Adrenal gland (tissue), 12 donors: ENCODE measurements around the gene CCDC180. TPM values are rescaled to one million over a fixed set of nuclear protein-coding genes. Genes with fewer than 3 reads are reported as not detected.

Source experiments
- DNase-seq, 7 donors: peaks; one replicate each; pipeline ENCODE4 v3.0.0-alpha.2; 2019 to 2020
- H3K27ac ChIP-seq, 5 donors: fragments of 200-600 bp; sonication (generic) in 4 of 5; 1 replicate in 3 of 5; 2 replicates in 2 of 5; pipeline versions ENCODE4 v1.5.1 to v1.8.0; 2016 to 2020; ENCODE audit warnings: mild to moderate bottlenecking in 1 of 5
- H3K27me3 ChIP-seq: fragments of 200-600 bp; 2 replicates; pipeline ENCODE4 v1.8.0; 2021
- H3K36me3 ChIP-seq, 2 donors: fragments of 200-600 bp; replicated peaks in 1 of 2; 1 replicate in 1 of 2; 2 replicates in 1 of 2; pipeline versions ENCODE4 v1.5.1 to v1.8.0; 2018 to 2022
- H3K4me1 ChIP-seq, 2 donors: fragments of 200-600 bp; replicated peaks in 1 of 2; 1 replicate in 1 of 2; 2 replicates in 1 of 2; pipeline versions ENCODE4 v1.5.1 to v1.8.0; 2018 to 2021
- H3K4me3 ChIP-seq, 4 donors: fragments of 200-600 bp; sonication (generic) in 3 of 4; one replicate each; pipeline ENCODE4 v1.5.1; 2016 to 2018
- H3K9me3 ChIP-seq, 3 donors: fragments of 200-600 bp; sonication (generic) in 1 of 3; replicated peaks in 1 of 3; 1 replicate in 2 of 3; 2 replicates in 1 of 3; pipeline versions ENCODE4 v1.5.1 to v1.8.0; 2016 to 2021
- POLR2A ChIP-seq, 2 donors: fragments of 450-650 bp; IDR thresholded peaks; one replicate each; pipeline ENCODE4 v1.6.1; 2017; ENCODE audit warnings: antibody characterized with exemption in 2 of 2, mild to moderate bottlenecking in 2 of 2, moderate library complexity in 1 of 2
- WGBS, 4 donors: extraction: QIAGEN DNeasy Blood & Tissue Kit in 2 of 4; methylation state at CpG; one replicate each; pipeline versions ENCODE4 v1.1.5 to v1.1.7; 2013 to 2017; 5-methylcytosine and 5-hydroxymethylcytosine counted together
- intact Hi-C, 2 donors: fragments of 100-400 bp; cut with DNase I; formaldehyde crosslinking; loops; one replicate each; pipeline versions ENCODE4 v1.14.1 to v1.15.0; 2022 to 2023
- polyA plus RNA-seq, 3 donors: library from polyadenylated mRNA; stranded (reverse); fragments of 200-250 nt in 2 of 3; fragments of 350-450 nt in 1 of 3; fragmentation: Illumina TruSeq in 1 of 3; extraction: RNeasy Lipid Tissue Mini Kit (QIAGEN cat#74804) in 1 of 3; gene quantifications; one replicate each; pipeline ENCODE4 v1.2.3, GENCODE V29; 2013 to 2014
- total RNA-seq, 9 donors: library from RNA; depleted of rRNA in 4 of 9; stranded (reverse); fragments of >200 nt in 4 of 9; fragments of 120-200 nt in 1 of 9; fragmentation: NEBNext Ultra II Directional in 1 of 9; extraction: Animal tissue kit (Norgen Biotek cat#: 25700) in 1 of 9; gene quantifications; one replicate each; pipeline versions ENCODE4 v1.1.0 to v1.2.4, GENCODE V29; 2013 to 2023
- TF ChIP-seq, protein P1 (sequence below), 6 experiments: fragments of 450-650 bp in 4 of 6; fragments of 200-600 bp in 2 of 6; sonication (generic) in 1 of 6; IDR thresholded peaks; 1 replicate in 5 of 6; 2 replicates in 1 of 6; pipeline versions ENCODE4 v1.5.1 to v1.8.0; 2016 to 2021; ENCODE audit warnings: antibody characterized with exemption in 6 of 6, mild to moderate bottlenecking in 2 of 6, moderate library complexity in 1 of 6
- donor health status: healthy with polysubstance abuse.
- donor health status: Bipolar disorder and iron deficiency.
- donor health status: DM: yes; HTN: yes; CAD: no.
- donor health status: DM: no; HTN: no; CAD: no.
- donor health status: DM: no; HTN: no; CAD: no.
- donor health status: DM: yes; HTN: yes; CAD: no.

The CCDC180 gene
- total and polyA plus RNA-seq, 12 donors: 1.2 to 18.4 (median 5.8) TPM

DNA sequence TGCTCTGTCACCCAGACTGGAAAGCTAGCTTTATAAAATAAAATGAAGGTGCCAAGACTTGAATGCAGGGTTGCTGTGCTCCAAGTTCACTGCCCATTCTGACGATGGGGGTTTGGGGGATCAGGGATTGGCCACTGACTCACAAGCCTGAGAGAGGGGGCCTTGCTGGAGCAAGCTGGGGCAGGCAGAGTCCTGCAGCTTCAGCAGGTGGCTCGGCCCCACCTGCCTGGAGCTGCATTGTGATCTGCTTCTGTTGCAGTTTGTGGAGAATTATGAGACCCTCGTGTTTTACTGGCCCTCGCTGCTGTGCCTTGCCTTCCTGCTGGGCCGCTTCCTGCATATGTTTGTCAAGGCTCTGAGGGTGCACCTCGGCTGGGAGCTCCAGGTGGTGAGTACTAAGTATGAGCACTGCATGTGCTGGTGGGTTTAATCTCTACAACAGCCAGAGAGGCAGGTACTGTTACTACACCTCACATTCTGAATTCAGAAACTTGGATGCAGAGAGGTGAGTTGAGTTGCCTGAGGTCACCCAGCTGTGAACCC, 31.1 kb upstream of the CCDC180 start:
- Histone ChIP-seq H3K4me1 (no peaks in the 10 kb centered on the region), H3K27ac (no peak overlapping the region), H3K36me3 (peaks cover 0 to 8% of the 10 kb centered on the region in 2 donors), H3K27me3 (no peaks in the 10 kb centered on the region), H3K4me3 (no peak overlapping the region), H3K9me3 (no peaks in the 10 kb centered on the region)
- 83 to 87% (median 84%) methylated on average over 1 to 6 of the region's 6 CpGs for WGBS, 4 donors
- DNase-seq: no peak
- intact Hi-C loops: no loop called here
- TF ChIP-seq, protein P1, sequence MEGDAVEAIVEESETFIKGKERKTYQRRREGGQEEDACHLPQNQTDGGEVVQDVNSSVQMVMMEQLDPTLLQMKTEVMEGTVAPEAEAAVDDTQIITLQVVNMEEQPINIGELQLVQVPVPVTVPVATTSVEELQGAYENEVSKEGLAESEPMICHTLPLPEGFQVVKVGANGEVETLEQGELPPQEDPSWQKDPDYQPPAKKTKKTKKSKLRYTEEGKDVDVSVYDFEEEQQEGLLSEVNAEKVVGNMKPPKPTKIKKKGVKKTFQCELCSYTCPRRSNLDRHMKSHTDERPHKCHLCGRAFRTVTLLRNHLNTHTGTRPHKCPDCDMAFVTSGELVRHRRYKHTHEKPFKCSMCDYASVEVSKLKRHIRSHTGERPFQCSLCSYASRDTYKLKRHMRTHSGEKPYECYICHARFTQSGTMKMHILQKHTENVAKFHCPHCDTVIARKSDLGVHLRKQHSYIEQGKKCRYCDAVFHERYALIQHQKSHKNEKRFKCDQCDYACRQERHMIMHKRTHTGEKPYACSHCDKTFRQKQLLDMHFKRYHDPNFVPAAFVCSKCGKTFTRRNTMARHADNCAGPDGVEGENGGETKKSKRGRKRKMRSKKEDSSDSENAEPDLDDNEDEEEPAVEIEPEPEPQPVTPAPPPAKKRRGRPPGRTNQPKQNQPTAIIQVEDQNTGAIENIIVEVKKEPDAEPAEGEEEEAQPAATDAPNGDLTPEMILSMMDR (IDR thresholded peaks at IDR 0.05): no peak
- TF ChIP-seq POLR2A (IDR thresholded peaks at IDR 0.05): no peak

DNA sequence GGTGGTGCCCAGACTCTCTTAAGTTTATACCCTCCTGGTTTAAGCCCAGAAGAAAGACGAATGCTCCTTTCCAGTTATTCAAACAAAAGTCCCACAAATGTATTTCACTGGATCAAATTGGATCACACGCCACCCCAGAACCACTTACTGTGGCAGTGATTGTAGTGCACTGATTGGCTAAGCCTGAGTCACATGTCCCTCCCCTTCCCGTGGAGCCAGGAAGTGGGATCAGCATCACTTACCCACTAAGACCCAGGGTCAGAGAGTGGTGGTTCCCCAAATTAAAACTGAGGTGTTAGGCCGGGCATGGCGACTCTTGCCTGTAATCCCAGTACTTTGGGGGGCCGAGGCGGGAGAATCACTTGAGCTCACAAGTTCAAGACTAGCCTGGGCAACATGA, 29.5 kb upstream of the CCDC180 start:
- Histone ChIP-seq H3K36me3 (peaks cover 0 to 8% of the 10 kb centered on the region in 2 donors), H3K27me3 (no peaks in the 10 kb centered on the region), H3K4me3 (no peak overlapping the region), H3K4me1 (no peaks in the 10 kb centered on the region), H3K9me3 (no peaks in the 10 kb centered on the region), H3K27ac (no peak overlapping the region)
- no peak for DNase-seq
- no peak for TF ChIP-seq POLR2A (IDR thresholded peaks at IDR 0.05)
- TF ChIP-seq, protein P1 (IDR thresholded peaks at IDR 0.05): no peak
- intact Hi-C loops: no loop called here
- 92 to 99% (median 97%) methylated on average over 5 to 7 of the region's 7 CpGs for WGBS, 4 donors

DNA sequence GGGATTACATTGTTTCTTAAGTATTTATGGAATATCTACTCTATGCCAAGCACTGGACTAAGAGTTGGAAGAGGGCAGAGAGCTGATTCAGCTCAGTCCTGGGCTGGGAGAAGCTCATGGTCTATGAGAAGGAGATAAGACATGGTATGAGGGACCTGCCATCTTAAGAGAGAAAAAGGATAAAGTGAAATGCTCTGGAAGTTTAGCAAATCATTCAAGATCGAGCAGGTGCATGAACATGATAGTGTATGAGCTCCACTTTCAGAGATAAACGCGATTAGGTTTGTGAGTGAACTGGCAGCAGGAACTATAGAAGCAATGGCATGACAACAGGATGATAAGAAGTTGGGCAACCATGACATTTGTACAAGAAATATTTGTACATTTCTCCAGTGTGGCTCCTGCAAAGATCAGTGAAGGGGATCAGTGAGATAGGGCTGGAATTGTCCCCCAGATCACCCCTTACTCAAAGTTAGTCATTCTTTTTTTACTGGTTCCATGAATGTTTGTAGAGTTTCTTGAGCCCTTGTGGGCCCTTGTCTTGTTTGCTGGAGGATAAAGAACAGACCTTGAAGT, 26.6 kb upstream of the CCDC180 start:
- H3K4me1 ChIP-seq: no peaks in the 10 kb centered on the region
- no peak for TF ChIP-seq POLR2A (IDR thresholded peaks at IDR 0.05)
- TF ChIP-seq, protein P1 (IDR thresholded peaks at IDR 0.05): no peak
- intact Hi-C loops: no loop called here
- H3K4me3 ChIP-seq: no peak overlapping the region
- no peaks in the 10 kb centered on the region for H3K9me3 ChIP-seq
- no peaks in the 10 kb centered on the region for H3K27me3 ChIP-seq
- no peak overlapping the region for H3K27ac ChIP-seq
- peaks cover 0 to 8% of the 10 kb centered on the region in 2 donors for H3K36me3 ChIP-seq
- no peak for DNase-seq
- 94 to 99% (median 96%) methylated on average over 3 of the region's 3 CpGs for WGBS, 4 donors

DNA sequence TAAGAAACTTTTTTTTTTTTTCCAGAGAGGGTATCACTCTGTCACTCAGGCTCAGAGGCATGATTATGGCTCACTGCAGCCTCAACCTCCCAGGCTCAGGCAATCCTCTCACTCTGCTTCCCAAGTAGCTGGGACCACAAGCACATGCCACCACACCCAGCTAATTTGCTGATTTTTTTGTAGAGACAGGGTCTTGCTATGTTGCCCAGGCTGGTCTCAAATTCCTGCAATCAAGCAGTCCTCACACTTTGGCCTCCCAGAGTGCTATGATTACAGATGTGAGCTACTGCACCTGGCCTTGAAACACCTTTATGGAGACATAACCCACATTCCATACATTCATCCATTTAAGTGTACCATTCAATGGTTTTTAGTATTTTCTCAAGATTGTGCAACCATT, 23.7 kb upstream of the CCDC180 start:
- H3K27ac ChIP-seq: no peak overlapping the region
- no peak for DNase-seq
- no peaks in the 10 kb centered on the region for H3K4me1 ChIP-seq
- no peak overlapping the region for H3K4me3 ChIP-seq
- H3K36me3 ChIP-seq: peaks cover 0 to 2% of the 10 kb centered on the region in 2 donors
- H3K9me3 ChIP-seq: no peaks in the 10 kb centered on the region
- no peak for TF ChIP-seq POLR2A (IDR thresholded peaks at IDR 0.05)
- TF ChIP-seq, protein P1 (IDR thresholded peaks at IDR 0.05): no peak
- H3K27me3 ChIP-seq: no peaks in the 10 kb centered on the region
- intact Hi-C loops: no loop called here
